Measurements from ENCODE around the gene MTMR3.
"Not testable (repeated sequence)": the region's sequence is repeated elsewhere in the genome, so short reads cannot be mapped to it uniquely, and the experiment has no call there.

MTMR3 gene

GRCh38 chr22:29883045-29883774 lies at the start of gene MTMR3:
Gene MTMR3, plus strand, starts transcription at chr22:29883174. Its CDS starts 87,886 bp downstream, at chr22:29971060.
- peak; percentile 33 for DNase-seq

- no peak for DNase-seq
Observed at GRCh38 chr22:29833392-29833965, 49.5 kb upstream of the MTMR3 start.

- DNase-seq = no peak
Observed at GRCh38 chr22:29834046-29834445, 48.9 kb upstream of the MTMR3 start.

- DNase-seq = not testable (repeated sequence)
Observed at GRCh38 chr22:29836791-29837370, 46.1 kb upstream of the MTMR3 start.

GRCh38 chr22:29837741-29838598 lies 45.0 kb upstream of the MTMR3 start, which contains the start of gene ASCC2:
Gene ASCC2, minus strand, starts transcription at chr22:29838274. Its CDS starts 5,949 bp downstream, at chr22:29832325.
- peak; percentile 77 for DNase-seq

GRCh38 chr22:29838599-29838956 lies 44.4 kb upstream of the MTMR3 start:
- no peak for DNase-seq

- no peak for DNase-seq
Observed at GRCh38 chr22:29839039-29839438, 43.9 kb upstream of the MTMR3 start.

- no peak for DNase-seq
Observed at GRCh38 chr22:29840498-29840897, 42.5 kb upstream of the MTMR3 start.

- DNase-seq = no peak
Observed at GRCh38 chr22:29842172-29842571, 40.8 kb upstream of the MTMR3 start.

GRCh38 chr22:29842740-29843139 lies 40.2 kb upstream of the MTMR3 start:
- no peak for DNase-seq

GRCh38 chr22:29846290-29846689 lies 36.7 kb upstream of the MTMR3 start:
- DNase-seq = no peak

- DNase-seq = no peak
Observed at GRCh38 chr22:29848111-29848510, 34.9 kb upstream of the MTMR3 start.

- DNase-seq = no peak
Observed at GRCh38 chr22:29854432-29854831, 28.5 kb upstream of the MTMR3 start.

GRCh38 chr22:29855611-29856181 lies 27.3 kb upstream of the MTMR3 start:
- no peak for DNase-seq

- DNase-seq = no peak
Observed at GRCh38 chr22:29856496-29856895, 26.5 kb upstream of the MTMR3 start.

- DNase-seq = not testable (repeated sequence)
Observed at GRCh38 chr22:29859030-29859429, 23.9 kb upstream of the MTMR3 start.

GRCh38 chr22:29860006-29860766 lies 22.8 kb upstream of the MTMR3 start:
- DNase-seq = no peak

- no peak for DNase-seq
Observed at GRCh38 chr22:29861672-29862297, 21.2 kb upstream of the MTMR3 start.

GRCh38 chr22:29865572-29865971 lies 17.4 kb upstream of the MTMR3 start:
- DNase-seq = not testable (repeated sequence)

- DNase-seq = no peak
Observed at GRCh38 chr22:29867260-29867659, 15.7 kb upstream of the MTMR3 start.

- no peak for DNase-seq
Observed at GRCh38 chr22:29867851-29868250, 15.1 kb upstream of the MTMR3 start.

GRCh38 chr22:29870574-29870973 lies 12.4 kb upstream of the MTMR3 start:
- no peak for DNase-seq
